GM12878 (cell line): ENCODE measurements around the gene SLC12A4. TPM values are rescaled to one million over a fixed set of nuclear protein-coding genes. Genes with fewer than 3 reads are reported as not detected.

Experiments
- ATAC-seq: fragments of 200-7000 bp; cut with Tn5 transposase; 3 replicates; pipeline ENCODE4 v1.9.1; 2020; ENCODE audit warnings: mild to moderate bottlenecking, moderate library complexity
- BruUV-seq: library from RNA; stranded (reverse); fragments of 400-500 nt; replicated peaks from 2 replicates; lab custom pipeline; 2021; lab: Mats Ljungman, UMichigan
- CTCF ChIA-PET: fragments of 300-600 bp; sonication (Branson Sonifier 250); formaldehyde crosslinking; extraction: SDS; loops from one replicate; lab custom pipeline; 2021; ENCODE audit warnings: inconsistent platforms; lab: Yijun Ruan, JAX
- POLR2A ChIA-PET: fragments of 350-600 bp; formaldehyde crosslinking; extraction: SDS; loops from one replicate; lab custom pipeline; 2021; ENCODE audit warnings: inconsistent platforms; lab: Charles Lee
- RAD21 ChIA-PET: fragments of 300-600 bp; sonication (Branson Sonifier 250); formaldehyde crosslinking; loops from one replicate; lab custom pipeline; 2023; ENCODE audit warnings: antibody characterized with exemption; ENCODE audit not compliant: unreplicated experiment; lab: Charles Lee
- SMC1A ChIA-PET: fragments of 300-600 bp; sonication (Branson Sonifier 250); formaldehyde crosslinking; loops from one replicate; lab custom pipeline; 2023; ENCODE audit not compliant: unreplicated experiment, uncharacterized antibody; lab: Charles Lee
- DNase-seq: peaks from one replicate; pipeline ENCODE4 v3.0.0-alpha.2; 2011; ENCODE audit warnings: low read depth, low spot score
- FAIRE-seq: peaks from 3 replicates; lab custom pipeline; 2011; peaks lifted over from hg19 to GRCh38; lab: Jason Lieb, UNC
- H2AFZ ChIP-seq: 2 replicates; pipeline ENCODE4 v1.6.0; 2011; ENCODE audit warnings: low read depth, low read length, control low read depth; ENCODE audit not compliant: control insufficient read depth
- H3K27ac ChIP-seq: 2 replicates; pipeline ENCODE4 v1.5.1; 2011; ENCODE audit warnings: control low read depth; ENCODE audit not compliant: control insufficient read depth, insufficient read depth
- H3K27me3 ChIP-seq, 2 experiments: replicated peaks in 1 of 2; 2 replicates each; pipeline versions ENCODE4 v1.6.0 to v1.6.1; 2011; ENCODE audit warnings: low read length in 1 of 2; ENCODE audit not compliant: control insufficient read depth in 2 of 2, insufficient read depth in 2 of 2
- H3K36me3 ChIP-seq, 2 experiments: 2 replicates each; pipeline ENCODE4 v1.5.1; 2011; ENCODE audit warnings: low read length in 1 of 2; ENCODE audit not compliant: control insufficient read depth in 2 of 2, insufficient read depth in 2 of 2
- H3K4me1 ChIP-seq: 2 replicates; pipeline ENCODE4 v1.6.1; 2011; ENCODE audit warnings: mild to moderate bottlenecking, low read length, moderate library complexity, mixed read lengths; ENCODE audit not compliant: control insufficient read depth, insufficient read depth
- H3K4me2 ChIP-seq: 2 replicates; pipeline ENCODE4 v1.6.0; 2011; ENCODE audit warnings: control low read depth; ENCODE audit not compliant: control insufficient read depth, insufficient read depth
- H3K4me3 ChIP-seq: fragments of 200-600 bp; sonication (generic); 2 replicates; pipeline ENCODE4 v1.5.1; 2016
- H3K79me2 ChIP-seq: 2 replicates; pipeline ENCODE4 v1.6.0; 2011; ENCODE audit warnings: low read length; ENCODE audit not compliant: control insufficient read depth, insufficient read depth
- H3K9ac ChIP-seq: 2 replicates; pipeline ENCODE4 v1.8.0; 2011; ENCODE audit warnings: low read length, control low read depth, mixed read lengths; ENCODE audit not compliant: control insufficient read depth, insufficient read depth
- H3K9me3 ChIP-seq: replicated peaks from 3 replicates; pipeline ENCODE4 v1.5.1; 2011; ENCODE audit warnings: mild to moderate bottlenecking, low read length; ENCODE audit not compliant: control insufficient read depth, insufficient read depth
- H4K20me1 ChIP-seq: 2 replicates; pipeline ENCODE4 v1.6.0; 2011; ENCODE audit not compliant: control insufficient read depth, insufficient read depth
- HDGF ChIP-seq: fragments of 450-650 bp; IDR thresholded peaks from 2 replicates; pipeline ENCODE4 v1.6.1; 2016; ENCODE audit warnings: antibody characterized with exemption
- NR2F1 ChIP-seq: fragments of 450-650 bp; conservative IDR thresholded peaks from 2 replicates; pipeline ENCODE4 v1.6.1; 2017; ENCODE audit warnings: mild to moderate bottlenecking
- ZNF217 ChIP-seq: fragments of 450-650 bp; IDR thresholded peaks from 2 replicates; pipeline ENCODE4 v1.6.1; 2017; ENCODE audit warnings: antibody characterized with exemption, mild to moderate bottlenecking
- WGBS: methylation state at CpG from one replicate; pipeline ENCODE4 v1.1.6; 2016; ENCODE audit warnings: low lambda C conversion rate; ENCODE audit not compliant: insufficient replicate concordance, insufficient coverage; ENCODE audit errors: missing lambda C conversion rate; 5-methylcytosine and 5-hydroxymethylcytosine counted together
- in situ Hi-C: fragments of 300-500 bp; cut with MboI; formaldehyde crosslinking; loops from 9 replicates; pipeline ENCODE4 v1.14.3; 2018; ENCODE audit warnings: mixed read lengths
- intact Hi-C: fragments of 100-400 bp; cut with micrococcal nuclease; formaldehyde crosslinking; loops from one replicate; pipeline ENCODE4 v1.14.2; 2022; ENCODE audit not compliant: unreplicated experiment
- polyA plus RNA-seq, 11 experiments: library from polyadenylated mRNA; depleted of rRNA in 4 of 11; unstranded in 6 of 11; stranded (reverse) in 5 of 11; fragments of >200 nt; fragmentation: Nextera tagmentation in 4 of 11; fragmentation: Illumina TruSeq in 1 of 11; extraction: Ambion mirVana in 4 of 11; extraction: Trizol in 1 of 11; gene quantifications; 1 replicate in 1 of 11; 2 replicates in 10 of 11; pipeline versions ENCODE4 v1.2.1 to v1.2.3, GENCODE V29; 2011 to 2016; ENCODE audit warnings: inconsistent platforms in 2 of 11, missing spikeins in 2 of 11, low read depth in 1 of 11
- total RNA-seq, 4 experiments: library from RNA; depleted of rRNA in 3 of 4; stranded (reverse); fragments of >200 nt in 3 of 4; fragmentation: Illumina TruSeq in 1 of 4; extraction: Trizol in 1 of 4; gene quantifications; 2 replicates each; pipeline versions ENCODE4 v1.2.1 to v1.2.3, GENCODE V29; 2013 to 2021

Gene SLC12A4
- total and polyA plus RNA-seq, 10 of the 15 experiments (the other 5 are each of a cell fraction or from before 2014, with no cell fraction given) = 0.95 to 39.9 (median 14.2) TPM

DNA sequence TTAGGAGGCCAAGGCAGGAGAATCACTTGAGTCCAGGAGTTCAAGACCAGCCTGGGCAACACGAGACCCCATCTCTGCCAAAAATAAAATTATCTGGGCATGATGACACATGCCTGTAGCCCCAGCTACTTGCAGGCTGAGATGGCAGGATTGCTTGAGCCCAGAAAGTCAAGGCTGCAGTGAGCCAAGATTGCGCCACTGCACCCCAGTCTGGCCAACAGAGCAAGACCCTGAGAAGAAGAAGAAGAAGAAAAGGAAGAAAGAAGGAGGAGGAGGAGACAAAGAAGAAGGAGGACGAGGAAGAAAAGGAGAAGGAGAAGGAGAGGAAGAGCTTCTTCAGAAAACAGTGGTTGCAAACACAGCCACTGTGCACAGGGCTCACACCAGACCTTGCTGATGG lies 20.2 kb upstream of the SLC12A4 start:
- H3K4me1 ChIP-seq = peaks cover 44% of the 10 kb centered on the region
- 0 out of 2 replicates have a peak, but pooled peaks have one; percentile 19 for TF ChIP-seq HDGF
- no peak for TF ChIP-seq ZNF217
- TF ChIP-seq, all 136 proteins: peak for 1
- Histone ChIP-seq H3K9ac (no peak overlapping the region), H2AFZ (no peak overlapping the region), H3K36me3 (no peaks in the 10 kb centered on the region), H3K27ac (no peak overlapping the region), H3K4me2 (no peak overlapping the region), H3K9me3 (no peaks in the 10 kb centered on the region), H3K79me2 (no peaks in the 10 kb centered on the region), H3K4me3 (no peak overlapping the region), H4K20me1 (no peaks in the 10 kb centered on the region), H3K27me3 (no peaks in the 10 kb centered on the region)
- RAD21 ChIA-PET = interaction anchor here (0.9 to 2.1 kb wide), 2 partner anchors 35 to 52 kb away, joined by 3 to 6 read pairs; partner anchors contain the start of genes DDX28 and DUS2
- SMC1A ChIA-PET = interaction anchor here (1.1 kb wide), 1 partner anchor 48 kb away, joined by 3 read pairs; no protein-coding TSS in a partner anchor
- no peak for FAIRE-seq
- ATAC-seq = no peak
- POLR2A ChIA-PET = interaction anchor here (1.4 to 1.5 kb wide), 2 partner anchors 23 to 86 kb away, joined by 5 to 6 read pairs; no protein-coding TSS in a partner anchor
- intact Hi-C loops = no loop called here
- BruUV-seq = no TSS peak
- WGBS = 81% methylated on average over 3 of the region's 3 CpGs
- no peak for DNase-seq
- in situ Hi-C loops = no loop called here
- CTCF ChIA-PET = interaction anchor here (0.8 to 1.3 kb wide), 5 partner anchors 34 to 240 kb away, joined by 3 to 5 read pairs (median 4); partner anchors contain the start of genes DDX28 and DUS2

DNA sequence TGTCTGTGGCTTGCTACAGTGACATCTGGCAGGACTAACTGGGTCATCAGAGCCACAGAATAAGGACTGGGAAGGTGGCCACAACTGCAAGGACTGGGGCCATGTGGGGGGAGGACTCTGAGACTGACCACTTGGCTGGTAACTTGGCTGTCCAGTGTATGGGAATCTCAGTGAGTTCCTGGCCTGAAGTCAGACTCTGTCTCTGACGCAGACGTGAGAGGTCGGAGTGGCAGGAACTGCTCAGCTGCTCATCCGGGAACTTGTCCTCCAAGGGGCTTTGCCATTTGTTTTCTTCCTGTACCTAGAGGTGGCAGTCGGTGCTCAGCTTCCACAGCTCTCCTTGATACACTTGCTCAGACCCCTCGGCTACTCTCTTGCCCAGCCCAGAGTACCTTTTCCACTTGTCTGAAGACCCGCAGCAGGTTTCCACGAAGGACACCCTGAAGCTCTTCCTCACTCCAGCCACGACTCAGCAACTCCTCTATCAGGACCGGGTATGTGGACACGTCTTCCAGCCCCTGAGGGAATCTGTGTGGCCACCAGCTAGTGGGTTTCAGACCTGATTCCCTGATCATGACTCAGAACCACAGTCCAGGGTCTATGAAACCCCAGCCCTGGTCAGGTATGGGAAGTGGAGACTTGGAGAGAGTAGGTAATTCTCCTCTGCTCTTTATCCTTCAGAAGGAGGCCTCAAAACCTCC lies 19.2 kb upstream of the SLC12A4 start:
- ChIA-PET SMC1A (interaction anchor here (0.6 to 1.9 kb wide), 5 partner anchors 12 to 575 kb away, joined by 3 to 7 read pairs (median 4); no protein-coding TSS in a partner anchor), POLR2A (interaction anchor here (0.6 to 2.0 kb wide), 4 partner anchors 18 to 98 kb away, joined by 4 to 7 read pairs (median 6); partner anchors contain the start of genes NFATC3 and PSMB10), RAD21 (interaction anchor here (1.5 to 2.1 kb wide), 2 partner anchors 52 to 53 kb away, joined by 3 to 6 read pairs; no protein-coding TSS in a partner anchor)
- Histone ChIP-seq H3K4me1 (peaks cover 39% of the 10 kb centered on the region), H3K27ac (no peak overlapping the region), H3K4me3 (no peak overlapping the region), H3K36me3 (no peaks in the 10 kb centered on the region), H4K20me1 (no peaks in the 10 kb centered on the region), H3K9me3 (no peaks in the 10 kb centered on the region), H3K9ac (no peak overlapping the region), H3K4me2 (no peak overlapping the region)
- intact Hi-C loops = no loop called here
- no peak for FAIRE-seq
- no peak for TF ChIP-seq NR2F1
- TF ChIP-seq, all 136 proteins: peak for 0
- CTCF ChIA-PET = interaction anchor here (1.1 kb wide), 1 partner anchor 38 kb away, joined by 3 read pairs; no protein-coding TSS in a partner anchor
- BruUV-seq = no TSS peak
- WGBS = 87% methylated on average over 11 of the region's 11 CpGs
- ATAC-seq (no peak), DNase-seq (no peak)
- Histone ChIP-seq H3K79me2 (no peaks in the 10 kb centered on the region), H2AFZ (no peak overlapping the region), H3K27me3 (no peaks in the 10 kb centered on the region)
- in situ Hi-C loops = no loop called here
